Transverse colon (tissue), 4 donors: Measurements from ENCODE around the gene TPRKB.

ENCODE experiments used
- CTCF ChIP-seq, 5 experiments: fragments of 200-600 bp in 3 of 5; fragments of 450-650 bp in 2 of 5; sonication (generic) in 3 of 5; IDR thresholded peaks; 1 replicate in 2 of 5; 2 replicates in 3 of 5; pipeline ENCODE4 v1.5.1; 2016 to 2017; ENCODE audit warnings: antibody characterized with exemption in 5 of 5, inconsistent platforms in 3 of 5, mild to moderate bottlenecking in 2 of 5, moderate library complexity in 1 of 5
- POLR2A ChIP-seq: fragments of 450-650 bp; IDR thresholded peaks from one replicate; pipeline ENCODE4 v1.6.1; 2016; ENCODE audit warnings: antibody characterized with exemption, mild to moderate bottlenecking, moderate library complexity
- POLR2AphosphoS5 ChIP-seq, 3 donors: sonication (generic); formaldehyde crosslinking; IDR thresholded peaks; one replicate each; pipeline ENCODE4 v1.6.1; 2016; ENCODE audit warnings: antibody characterized with exemption in 3 of 3

GRCh38 chr2:73698101-73698500, 39.0 kb downstream of the TPRKB start:
- no peak for TF ChIP-seq POLR2AphosphoS5 (IDR thresholded peaks at IDR 0.05)
- no peak for TF ChIP-seq CTCF (IDR thresholded peaks at IDR 0.05)
- no peak for TF ChIP-seq POLR2A
